DOHH2 (cell line): ENCODE measurements around the gene COX19.
A peak's percentile ranks its signal among the peaks of the same experiment; 100 is the strongest.

Source experiments
- H3F3A ChIP-seq: fragments of 200-600 bp; sonication (generic), shearing (Covaris generic); 2 replicates; pipeline ENCODE4 v1.6.0; 2016; ENCODE audit warnings: antibody characterized with exemption, mild to moderate bottlenecking; ENCODE audit not compliant: control insufficient read depth, insufficient read depth
- H3K27ac ChIP-seq: fragments of 200-600 bp; sonication (generic); 2 replicates; pipeline ENCODE4 v1.5.1; 2014; ENCODE audit warnings: low read depth, mild to moderate bottlenecking, low read length, moderate library complexity
- H3K27me3 ChIP-seq: fragments of 200-600 bp; sonication (generic); 2 replicates; pipeline ENCODE4 v1.6.1; 2014; ENCODE audit warnings: mild to moderate bottlenecking, low read length, mixed read lengths; ENCODE audit not compliant: control insufficient read depth
- H3K36me3 ChIP-seq: fragments of 200-600 bp; sonication (generic); 2 replicates; pipeline ENCODE4 v1.6.1; 2014; ENCODE audit warnings: mild to moderate bottlenecking, low read length, moderate library complexity, mixed read lengths; ENCODE audit not compliant: control insufficient read depth
- H3K4me1 ChIP-seq: fragments of 200-600 bp; sonication (generic); 2 replicates; pipeline ENCODE4 v1.6.1; 2014; ENCODE audit warnings: mild to moderate bottlenecking, low read length, mixed read lengths; ENCODE audit not compliant: control insufficient read depth
- H3K4me2 ChIP-seq: fragments of 200-600 bp; sonication (generic); 2 replicates; pipeline ENCODE4 v1.6.0; 2014; ENCODE audit warnings: mild to moderate bottlenecking, low read length, moderate library complexity
- H3K4me3 ChIP-seq: fragments of 200-600 bp; sonication (generic); 2 replicates; pipeline ENCODE4 v1.5.1; 2014; ENCODE audit warnings: mild to moderate bottlenecking, low read length, mixed read lengths
- H3K79me2 ChIP-seq: fragments of 200-600 bp; sonication (generic); 2 replicates; pipeline ENCODE4 v1.6.1; 2014; ENCODE audit warnings: mild to moderate bottlenecking, low read length, mixed read lengths; ENCODE audit not compliant: control insufficient read depth
- H3K9me2 ChIP-seq: fragments of 200-600 bp; sonication (generic); replicated peaks from 2 replicates; pipeline ENCODE4 v1.6.1; 2014; ENCODE audit warnings: mild to moderate bottlenecking, low read length, mixed read lengths; ENCODE audit not compliant: control insufficient read depth
- H3K9me3 ChIP-seq: fragments of 200-600 bp; sonication (generic); 2 replicates; pipeline ENCODE4 v1.6.1; 2014; ENCODE audit warnings: antibody characterized with exemption, low read length, mixed read lengths; ENCODE audit not compliant: control insufficient read depth, insufficient read depth
- H4K20me1 ChIP-seq: fragments of 200-600 bp; sonication (generic); 2 replicates; pipeline ENCODE4 v1.6.0; 2014; ENCODE audit warnings: low read depth, mild to moderate bottlenecking, antibody characterized with exemption, low read length, moderate library complexity; ENCODE audit not compliant: control insufficient read depth, insufficient read depth
- EZH2phosphoT487 ChIP-seq: fragments of 200-600 bp; sonication (generic); IDR thresholded peaks from 2 replicates; pipeline ENCODE4 v1.6.1; 2017; ENCODE audit warnings: borderline replicate concordance, mild to moderate bottlenecking, antibody characterized with exemption, low read length, moderate library complexity, mixed read lengths
- TF ChIP-seq, protein P1 (sequence below): fragments of 200-600 bp; sonication (generic); IDR thresholded peaks from one replicate; pipeline ENCODE4 v1.5.1; 2014; ENCODE audit warnings: antibody characterized with exemption, mild to moderate bottlenecking, low read depth, low read length; ENCODE audit not compliant: poor library complexity, severe bottlenecking

The COX19 gene

DNA sequence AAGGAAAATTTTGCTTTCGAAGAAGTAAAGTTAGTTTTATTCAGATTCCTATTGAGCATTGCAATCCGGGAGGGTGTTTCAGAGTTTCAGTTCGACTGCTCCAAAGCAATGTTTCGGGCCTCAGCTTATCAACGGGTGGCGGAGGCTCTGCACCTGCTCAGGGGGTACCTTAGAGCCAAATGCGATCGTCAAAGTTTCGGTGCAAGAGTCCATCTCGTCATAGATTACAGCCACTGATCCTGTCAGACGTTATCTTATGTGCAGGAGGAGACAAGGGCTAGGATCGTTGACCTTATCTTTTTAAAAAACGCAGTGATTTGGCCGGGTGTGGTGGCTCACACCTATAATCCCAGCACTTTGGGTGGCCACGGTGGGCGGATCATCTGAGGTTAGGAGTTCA is 3.8 kb upstream of the COX19 start:
- Histone ChIP-seq H3K27ac (no peak overlapping the region), H3K79me2 (peaks cover 12% of the 10 kb centered on the region)

DNA sequence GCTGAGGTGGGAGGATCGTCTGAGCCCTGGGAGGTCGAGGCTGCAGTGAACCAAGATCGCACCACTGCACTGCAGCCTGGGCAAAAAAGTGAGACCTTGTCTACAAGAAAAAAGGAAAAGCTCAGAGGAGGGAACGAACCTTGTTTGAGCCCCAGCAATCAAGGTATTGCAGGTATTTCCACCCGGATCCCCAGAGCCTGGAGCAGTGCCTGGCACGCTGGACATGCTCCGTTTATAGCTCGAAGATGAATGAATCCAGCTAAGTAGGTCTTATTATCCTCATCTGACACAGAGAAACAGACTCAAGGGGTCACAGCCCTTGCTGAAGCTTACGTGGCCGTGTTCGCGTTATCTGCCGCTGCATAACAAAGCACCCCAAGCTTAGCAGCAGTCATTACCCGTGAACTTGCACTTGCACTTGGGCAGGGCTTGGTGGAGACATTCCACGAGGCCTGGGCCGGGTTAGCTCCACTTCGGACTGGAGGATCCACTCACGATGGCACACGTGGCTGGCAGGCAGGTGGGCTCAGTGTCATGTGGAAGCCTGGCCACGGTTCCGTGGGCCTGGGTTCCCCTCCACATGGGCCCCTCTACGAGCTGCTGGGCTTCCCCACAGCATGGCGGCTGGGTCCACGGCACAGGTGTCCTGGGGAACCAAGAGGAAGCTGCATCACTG is 3.2 kb upstream of the COX19 start:
- H3K4me1 ChIP-seq = peaks cover 80% of the 10 kb centered on the region
- no peaks in the 10 kb centered on the region for H4K20me1 ChIP-seq
- H3K27me3 ChIP-seq = no peaks in the 10 kb centered on the region
- no peaks in the 10 kb centered on the region for H3K9me3 ChIP-seq
- peaks cover 11% of the 10 kb centered on the region for H3F3A ChIP-seq
- H3K27ac ChIP-seq = no peak overlapping the region
- H3K4me2 ChIP-seq = peak overlapping the region; percentile 53
- no peak overlapping the region; the same call in 1 of the 2 replicates for H3K4me3 ChIP-seq
- H3K79me2 ChIP-seq = peaks cover 18% of the 10 kb centered on the region
- H3K9me2 ChIP-seq = no peaks in the 10 kb centered on the region
- TF ChIP-seq EZH2phosphoT487 = no peak
- TF ChIP-seq, protein P1, sequence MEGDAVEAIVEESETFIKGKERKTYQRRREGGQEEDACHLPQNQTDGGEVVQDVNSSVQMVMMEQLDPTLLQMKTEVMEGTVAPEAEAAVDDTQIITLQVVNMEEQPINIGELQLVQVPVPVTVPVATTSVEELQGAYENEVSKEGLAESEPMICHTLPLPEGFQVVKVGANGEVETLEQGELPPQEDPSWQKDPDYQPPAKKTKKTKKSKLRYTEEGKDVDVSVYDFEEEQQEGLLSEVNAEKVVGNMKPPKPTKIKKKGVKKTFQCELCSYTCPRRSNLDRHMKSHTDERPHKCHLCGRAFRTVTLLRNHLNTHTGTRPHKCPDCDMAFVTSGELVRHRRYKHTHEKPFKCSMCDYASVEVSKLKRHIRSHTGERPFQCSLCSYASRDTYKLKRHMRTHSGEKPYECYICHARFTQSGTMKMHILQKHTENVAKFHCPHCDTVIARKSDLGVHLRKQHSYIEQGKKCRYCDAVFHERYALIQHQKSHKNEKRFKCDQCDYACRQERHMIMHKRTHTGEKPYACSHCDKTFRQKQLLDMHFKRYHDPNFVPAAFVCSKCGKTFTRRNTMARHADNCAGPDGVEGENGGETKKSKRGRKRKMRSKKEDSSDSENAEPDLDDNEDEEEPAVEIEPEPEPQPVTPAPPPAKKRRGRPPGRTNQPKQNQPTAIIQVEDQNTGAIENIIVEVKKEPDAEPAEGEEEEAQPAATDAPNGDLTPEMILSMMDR = no peak
- peaks cover 8% of the 10 kb centered on the region for H3K36me3 ChIP-seq

More for the DNA sequence above, 3.8 kb upstream of the COX19 start:
- Histone ChIP-seq H3K9me3 (no peaks in the 10 kb centered on the region), H3F3A (peaks cover 11% of the 10 kb centered on the region), H3K36me3 (peaks cover 7% of the 10 kb centered on the region), H3K4me2 (peak overlapping the region; percentile 53; the same call in 1 of the 2 replicates), H3K4me1 (peaks cover 75% of the 10 kb centered on the region), H4K20me1 (no peaks in the 10 kb centered on the region), H3K9me2 (no peaks in the 10 kb centered on the region), H3K27me3 (no peaks in the 10 kb centered on the region), H3K4me3 (no peak overlapping the region)
- TF ChIP-seq, protein P1 = no peak
- TF ChIP-seq EZH2phosphoT487 = no peak

DNA sequence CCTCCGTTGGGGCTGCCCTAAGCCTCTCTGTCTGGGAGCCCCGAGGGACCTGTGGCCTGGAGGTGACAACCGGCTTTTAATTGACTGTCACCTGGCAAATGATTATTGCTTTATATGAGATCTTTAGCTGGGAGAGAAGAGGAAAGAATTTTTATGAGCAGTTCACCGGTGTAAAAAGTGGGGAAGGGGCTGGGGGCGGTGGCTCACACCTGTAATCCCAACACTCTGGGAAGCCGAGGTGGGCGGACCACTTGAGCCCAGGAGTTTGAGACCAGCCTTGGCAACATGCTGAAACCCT is 2.6 kb upstream of the COX19 start:
- peak overlapping the region; percentile 26 for H3K4me3 ChIP-seq
- no peaks in the 10 kb centered on the region for H3K9me3 ChIP-seq
- peaks cover 11% of the 10 kb centered on the region for H3F3A ChIP-seq
- H4K20me1 ChIP-seq = 0 out of 2 replicates have a peak, but pooled peaks cover 4% of the 10 kb centered on the region
- H3K4me1 ChIP-seq = peaks cover 85% of the 10 kb centered on the region
- H3K4me2 ChIP-seq = peak overlapping the region; percentile 53
- H3K79me2 ChIP-seq = peaks cover 24% of the 10 kb centered on the region
- peak overlapping the region; percentile 36 for H3K27ac ChIP-seq
- no peaks in the 10 kb centered on the region for H3K9me2 ChIP-seq
- no peak for TF ChIP-seq EZH2phosphoT487
- TF ChIP-seq, protein P1 = no peak
- H3K36me3 ChIP-seq = peaks cover 14% of the 10 kb centered on the region
- H3K27me3 ChIP-seq = no peaks in the 10 kb centered on the region
